AG10803 (cell line): ENCODE data around the gene RBPJL.

Experiments
- DNase-seq: peaks from one replicate; pipeline ENCODE4 v3.0.0; 2010; ENCODE audit warnings: low read depth
- H3K4me3 ChIP-seq: 2 replicates; pipeline ENCODE4 v1.5.1; 2011; ENCODE audit warnings: mild to moderate bottlenecking, low read length, control low read depth
- CTCF ChIP-seq: conservative IDR thresholded peaks from 2 replicates; pipeline ENCODE4 v1.5.1; 2011; ENCODE audit warnings: mild to moderate bottlenecking, low read length, control low read depth, inconsistent platforms

RBPJL gene

GRCh38 chr20:45317826-45318225, 11.2 kb downstream of the RBPJL start:
- no peak overlapping the region for H3K4me3 ChIP-seq
- DNase-seq = no peak
- TF ChIP-seq CTCF = no peak

- no peak overlapping the region for H3K4me3 ChIP-seq
- TF ChIP-seq CTCF = no peak
- no peak for DNase-seq
These were observed 11.8 kb downstream of the RBPJL start for GRCh38 chr20:45318386-45318939.

- no peak for DNase-seq
- no peak overlapping the region for H3K4me3 ChIP-seq
- no peak for TF ChIP-seq CTCF
These were observed 12.3 kb downstream of the RBPJL start for GRCh38 chr20:45318948-45319347.

- DNase-seq = no peak
- H3K4me3 ChIP-seq = no peak overlapping the region
- no peak for TF ChIP-seq CTCF
These were observed 14.4 kb downstream of the RBPJL start for GRCh38 chr20:45320948-45321595.

GRCh38 chr20:45322952-45323383, 16.3 kb downstream of the RBPJL start:
- DNase-seq = peak; percentile 47
- H3K4me3 ChIP-seq = no peak overlapping the region
- peak; percentile 24 for TF ChIP-seq CTCF

GRCh38 chr20:45323731-45324130, 17.1 kb downstream of the RBPJL start:
- no peak overlapping the region for H3K4me3 ChIP-seq
- no peak for TF ChIP-seq CTCF
- DNase-seq = no peak

- no peak for TF ChIP-seq CTCF
- H3K4me3 ChIP-seq = no peak overlapping the region
- DNase-seq = no peak
These were observed 18.7 kb downstream of the RBPJL start for GRCh38 chr20:45325371-45325770.
